Mesothelial cell of epicardium (in vitro differentiated cells): ENCODE measurements around the gene OR4P4. TPM values are rescaled to one million over a fixed set of nuclear protein-coding genes. Genes with fewer than 3 reads are reported as not detected.

Experiments used
- DNase-seq, 2 experiments: peaks; one replicate each; pipeline ENCODE4 v3.0.0; 2021; ENCODE audit warnings: low spot score in 2 of 2; ENCODE audit not compliant: unreplicated experiment in 2 of 2
- H3K27ac Mint-ChIP-seq: 2 replicates; pipeline ENCODE4 v1.8.0; 2021; ENCODE audit warnings: mixed read lengths
- H3K27me3 Mint-ChIP-seq: 2 replicates; pipeline ENCODE4 v1.8.0; 2021; ENCODE audit warnings: low read depth, mixed read lengths
- H3K36me3 Mint-ChIP-seq: 2 replicates; pipeline ENCODE4 v1.8.0; 2021; ENCODE audit warnings: mixed read lengths
- H3K4me1 Mint-ChIP-seq: 2 replicates; pipeline ENCODE4 v1.8.0; 2021; ENCODE audit warnings: mixed read lengths
- H3K4me3 Mint-ChIP-seq: 2 replicates; pipeline ENCODE4 v1.8.0; 2021; ENCODE audit warnings: mild to moderate bottlenecking, moderate library complexity, mixed read lengths
- H3K9me3 Mint-ChIP-seq: 2 replicates; pipeline ENCODE4 v1.8.0; 2021; ENCODE audit warnings: mixed read lengths
- CTCF ChIP-seq: fragments of 200-600 bp; sonication (generic); IDR thresholded peaks from one replicate; pipeline ENCODE4 v1.5.0; 2021; ENCODE audit warnings: antibody characterized with exemption; ENCODE audit not compliant: unreplicated experiment
- total RNA-seq: library from RNA; stranded (reverse); gene quantifications from 3 replicates; pipeline ENCODE4 v1.2.1, GENCODE V29; 2021

The OR4P4 gene
- total RNA-seq, 1 donor from 2014 or later: not detected

- Mint-ChIP-seq H3K36me3 (no peaks in the 10 kb centered on the region), H3K4me3 (no peak overlapping the region), H3K27ac (no peak overlapping the region), H3K4me1 (no peaks in the 10 kb centered on the region), H3K27me3 (no peaks in the 10 kb centered on the region), H3K9me3 (peaks cover 18% of the 10 kb centered on the region)
- TF ChIP-seq CTCF: no peak
- no peak for DNase-seq
Observed at GRCh38 chr11:55658031-55658573, 23.2 kb downstream of the OR4P4 start.

DNA sequence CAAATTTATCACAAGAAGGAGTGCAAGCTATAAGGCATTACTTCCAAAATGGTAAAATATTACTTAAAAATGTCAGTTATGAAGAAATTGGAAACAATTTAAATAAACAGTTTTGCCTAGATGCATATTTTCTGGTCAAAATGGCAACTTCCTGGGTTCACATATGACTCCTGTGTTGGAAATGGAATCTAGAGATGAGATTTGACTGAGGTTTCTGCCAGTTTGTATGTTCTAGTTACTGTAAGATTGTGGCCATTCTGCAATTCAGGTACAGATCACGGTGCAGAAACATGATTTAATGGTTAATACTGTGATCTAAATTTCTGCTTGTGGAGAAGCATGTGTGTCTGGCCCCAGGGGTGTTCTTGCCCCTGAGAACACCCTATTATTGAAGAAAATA is 23.7 kb downstream of the OR4P4 start:
- Mint-ChIP-seq H3K4me1 (no peaks in the 10 kb centered on the region), H3K27ac (no peak overlapping the region), H3K9me3 (peaks cover 22% of the 10 kb centered on the region), H3K36me3 (no peaks in the 10 kb centered on the region), H3K27me3 (no peaks in the 10 kb centered on the region), H3K4me3 (no peak overlapping the region)
- DNase-seq: no peak
- TF ChIP-seq CTCF: no peak

DNA sequence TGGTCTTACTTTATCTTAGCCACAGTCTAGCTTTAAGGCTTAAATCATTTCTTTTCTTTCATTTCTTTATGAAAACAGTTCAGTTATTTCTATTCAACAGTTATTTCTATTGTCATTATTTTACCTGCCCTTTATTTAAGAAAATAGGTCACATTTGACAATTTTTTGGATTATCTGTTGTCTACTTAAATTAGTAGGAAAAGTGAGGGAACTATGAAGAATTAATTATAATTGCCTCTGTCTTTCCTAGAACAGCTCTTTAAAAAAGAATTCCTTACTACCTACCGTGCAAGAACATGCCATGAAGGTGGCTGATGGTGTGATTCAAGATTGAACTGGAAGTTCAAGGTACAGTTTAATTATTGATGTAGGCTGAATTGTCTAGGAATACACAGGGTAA is 27.0 kb downstream of the OR4P4 start, which contains the start of gene OR4C6:
Gene OR4C6, plus strand, starts transcription at position 301 of the 400 bp plus-strand sequence. CDS start 2,966 bp downstream, outside the sequence.
- Mint-ChIP-seq H3K9me3 (peaks cover 36% of the 10 kb centered on the region), H3K27me3 (no peaks in the 10 kb centered on the region), H3K4me3 (no peak within 1 kb of the TSS), H3K27ac (no peak within 1 kb of the TSS), H3K36me3 (no peaks in the 10 kb centered on the region), H3K4me1 (no peaks in the 10 kb centered on the region)
- DNase-seq: no peak
- TF ChIP-seq CTCF: no peak

DNA sequence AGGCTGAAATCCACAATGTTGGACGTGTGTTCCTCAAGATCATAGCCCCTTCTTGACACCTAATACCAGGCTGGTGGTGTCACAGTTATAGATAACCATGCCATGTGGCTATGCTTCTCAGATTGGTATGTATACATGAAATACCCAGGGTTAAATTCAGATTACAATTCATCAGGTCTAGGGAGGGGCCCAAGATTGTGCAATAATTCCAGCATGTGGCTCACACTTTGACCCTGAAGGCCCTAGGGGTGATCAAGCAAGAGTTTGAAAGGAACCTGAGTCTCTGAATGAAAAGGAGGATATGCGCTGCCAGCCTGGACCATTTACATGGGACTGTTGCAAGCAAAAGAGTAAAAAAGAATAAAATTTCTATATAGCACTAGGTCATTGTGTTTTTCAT is 34.5 kb downstream of the OR4P4 start:
- no peak for TF ChIP-seq CTCF
- no peak for DNase-seq
- H3K27me3 Mint-ChIP-seq: no peaks in the 10 kb centered on the region
- no peak overlapping the region for H3K4me3 Mint-ChIP-seq
- no peaks in the 10 kb centered on the region for H3K36me3 Mint-ChIP-seq
- no peak overlapping the region for H3K27ac Mint-ChIP-seq
- peaks cover 28% of the 10 kb centered on the region for H3K9me3 Mint-ChIP-seq
- no peaks in the 10 kb centered on the region for H3K4me1 Mint-ChIP-seq

- no peaks in the 10 kb centered on the region for H3K36me3 Mint-ChIP-seq
- H3K4me1 Mint-ChIP-seq: no peaks in the 10 kb centered on the region
- no peak for DNase-seq
- no peak for TF ChIP-seq CTCF
- no peak overlapping the region for H3K4me3 Mint-ChIP-seq
- no peak overlapping the region for H3K27ac Mint-ChIP-seq
- no peaks in the 10 kb centered on the region for H3K27me3 Mint-ChIP-seq
- H3K9me3 Mint-ChIP-seq: peaks cover 24% of the 10 kb centered on the region
Observed at GRCh38 chr11:55673860-55674259, 38.9 kb downstream of the OR4P4 start.

Other genes with a start within 250 kb of the OR4P4 start
- gene OR4C15, start 80.6 kb upstream of the OR4P4 start, total RNA-seq: not detected in 3 replicates
- gene OR4C16, start 63.0 kb upstream of the OR4P4 start, total RNA-seq: not detected in 3 replicates
- gene OR4C11, start 27.5 kb upstream of the OR4P4 start, total RNA-seq: not detected in 3 replicates
- not detected in 3 replicates for gene OR4S2, start 13.2 kb downstream of the OR4P4 start, total RNA-seq
- not detected in 3 replicates for gene OR4C6, start 27.1 kb downstream of the OR4P4 start, total RNA-seq
- not detected in 3 replicates for gene OR5D13, start 138.3 kb downstream of the OR4P4 start, total RNA-seq
- not detected in 3 replicates for gene OR5D14, start 160.4 kb downstream of the OR4P4 start, total RNA-seq
- not detected in 3 replicates for gene OR5L1, start 176.3 kb downstream of the OR4P4 start, total RNA-seq
- gene OR5D18, start 184.5 kb downstream of the OR4P4 start, total RNA-seq: not detected in 3 replicates
- gene OR5L2, start 192.1 kb downstream of the OR4P4 start, total RNA-seq: not detected in 3 replicates
- gene OR5D16, start 203.6 kb downstream of the OR4P4 start, total RNA-seq: not detected in 3 replicates
- not detected in 3 replicates for gene TRIM51, start 248.2 kb downstream of the OR4P4 start, total RNA-seq